Measurements from ENCODE around the gene BRD9.
"Not testable (repeated sequence)": the region's sequence is repeated elsewhere in the genome, so short reads cannot be mapped to it uniquely, and the experiment has no call there.

BRD9 gene

GRCh38 chr5:843926-844325 is 48.7 kb downstream of the BRD9 start:
- DNase-seq = not testable (repeated sequence)

GRCh38 chr5:843371-843770 is 49.2 kb downstream of the BRD9 start:
- not testable (repeated sequence) for DNase-seq

DNA sequence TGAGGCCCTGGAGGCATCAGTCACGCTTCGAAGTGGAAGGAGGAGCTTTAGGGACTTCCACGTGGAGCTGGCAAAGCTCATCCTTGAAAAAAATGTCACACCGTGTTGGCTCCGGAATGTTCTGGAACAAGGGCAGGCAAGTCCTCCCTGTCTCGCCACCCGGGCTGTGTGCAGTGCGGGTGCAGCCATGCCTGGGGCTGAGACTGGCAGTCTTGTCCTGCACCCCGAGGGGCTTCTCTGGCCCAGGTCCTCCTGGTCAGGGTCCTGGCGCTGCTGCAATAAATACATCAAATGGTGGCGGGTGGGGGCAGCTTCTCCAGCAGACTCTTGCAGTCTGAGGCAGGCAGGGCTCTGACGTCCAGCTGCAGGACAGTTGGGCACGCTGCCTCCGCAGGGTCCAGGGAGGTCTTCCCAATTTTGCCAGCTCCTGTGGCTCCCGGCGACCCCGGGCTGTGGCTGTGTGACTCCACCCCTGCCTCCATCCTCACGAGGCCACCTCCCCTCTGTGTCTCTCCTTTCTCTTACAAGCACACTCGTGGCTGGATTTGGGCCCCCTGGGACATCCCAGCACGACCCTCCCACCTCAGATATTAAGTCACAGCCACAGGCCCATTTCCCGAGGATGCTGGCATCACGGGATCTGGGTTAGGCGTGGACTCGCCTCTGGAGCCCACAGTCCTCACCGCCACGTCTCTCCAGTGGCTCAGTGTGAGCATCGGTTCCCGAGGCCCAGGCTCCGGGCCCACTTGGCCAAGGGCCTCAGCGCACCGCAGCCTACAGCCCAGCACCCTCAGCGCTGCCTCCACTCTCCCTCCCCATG is 50.0 kb downstream of the BRD9 start:
- not testable (repeated sequence) for DNase-seq

DNA sequence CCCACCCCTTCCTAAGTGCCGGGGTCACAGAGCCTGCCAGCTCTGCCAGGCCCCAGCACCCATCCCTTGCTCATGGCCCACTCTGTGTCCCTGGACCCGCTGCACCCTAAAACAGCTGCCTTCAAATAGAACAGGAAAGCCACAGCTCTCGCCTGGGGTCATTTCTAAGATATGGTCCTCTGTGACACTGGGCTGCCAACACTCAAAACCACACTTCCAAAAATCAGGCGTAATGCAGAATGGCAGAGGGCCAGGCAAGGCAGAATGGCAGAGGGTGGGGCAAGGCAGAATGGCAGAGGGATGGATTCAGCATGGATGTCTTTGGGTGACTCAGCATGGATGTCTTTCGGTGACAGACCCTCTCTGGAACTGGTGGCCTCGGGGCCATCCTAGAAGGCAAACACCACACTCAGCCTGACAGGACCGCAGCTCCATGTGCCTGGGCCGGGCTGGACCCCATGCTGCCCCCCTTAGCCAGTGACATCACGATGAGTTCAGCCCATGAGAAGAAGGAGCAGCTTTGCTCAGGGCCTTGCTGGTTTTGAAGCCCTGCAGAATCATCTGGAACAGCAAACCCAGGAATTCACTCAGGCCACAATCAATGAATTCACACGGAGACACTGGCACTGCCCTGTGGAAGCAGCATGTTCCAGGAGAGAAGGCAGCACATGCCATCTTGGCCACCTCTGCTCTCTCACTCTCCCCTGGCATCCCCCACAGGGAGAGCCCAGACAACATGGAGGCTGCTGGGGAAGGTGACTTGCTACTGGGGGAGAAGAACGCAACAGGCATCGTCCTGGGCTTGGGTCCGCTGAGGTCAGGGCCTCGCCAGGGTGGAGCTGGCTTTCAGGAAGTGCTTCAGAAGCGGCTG is 50.8 kb downstream of the BRD9 start:
- DNase-seq = not testable (repeated sequence)

DNA sequence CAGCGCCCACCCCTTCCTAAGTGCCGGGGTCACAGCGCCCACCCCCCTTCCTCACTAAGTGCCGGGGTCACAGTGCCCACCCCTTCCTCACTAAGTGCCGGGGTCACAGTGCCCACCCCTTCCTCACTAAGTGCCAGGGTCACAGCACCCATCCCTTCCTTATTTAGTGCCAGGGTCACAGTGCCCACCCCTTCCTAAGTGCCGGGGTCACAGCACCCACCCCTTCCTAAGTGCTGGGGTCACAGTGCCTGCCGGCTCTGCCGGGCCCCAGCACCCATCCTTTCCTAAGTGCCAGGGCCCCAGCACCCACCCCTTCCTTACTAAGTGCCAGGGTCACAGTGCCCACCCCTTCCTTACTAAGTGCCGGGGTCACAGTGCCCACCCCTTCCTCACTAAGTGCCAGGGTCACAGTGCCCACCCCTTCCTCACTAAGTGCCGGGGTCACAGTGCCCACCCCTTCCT is 51.6 kb downstream of the BRD9 start:
- not testable (repeated sequence) for DNase-seq

DNA sequence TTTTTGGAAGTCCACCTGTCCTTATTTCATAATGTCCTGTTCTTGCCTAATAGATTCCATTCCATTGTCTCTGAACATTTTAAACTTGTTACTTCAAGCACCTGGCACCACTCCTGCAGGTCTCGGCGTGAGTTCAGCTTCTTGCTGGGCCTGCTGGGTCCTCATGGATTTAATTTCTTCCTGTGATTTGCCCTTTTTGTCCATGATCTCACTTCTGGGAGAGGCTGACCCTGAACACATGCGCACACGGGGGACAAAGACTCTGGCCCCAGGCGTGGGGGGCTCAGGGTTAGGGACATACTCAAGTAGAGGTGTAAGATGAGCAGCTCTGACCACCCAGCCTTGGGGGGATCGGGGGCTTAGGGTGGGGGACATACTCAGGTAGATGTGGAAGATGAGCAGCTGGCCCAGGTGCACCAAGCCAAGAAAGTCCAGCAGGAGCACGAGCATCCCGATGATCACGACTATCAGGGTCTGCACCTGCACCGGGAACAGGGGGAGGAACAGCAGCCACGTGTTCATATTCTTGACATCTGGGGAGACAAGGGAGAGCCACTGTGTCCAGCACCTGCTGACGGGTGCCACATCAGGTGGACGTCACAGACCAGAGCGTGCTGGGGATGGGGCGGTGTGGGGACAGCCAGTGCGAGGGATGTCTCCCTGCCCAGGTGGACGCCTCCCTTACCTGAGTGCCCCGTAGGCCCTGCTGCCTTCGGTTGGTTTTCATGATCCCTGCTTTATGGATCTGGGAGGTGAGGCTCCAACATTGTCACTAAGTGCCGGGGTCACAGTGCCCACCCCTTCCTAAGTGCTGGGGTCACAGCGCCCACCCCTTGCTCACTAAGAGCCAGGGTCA is 52.3 kb downstream of the BRD9 start:
- not testable (repeated sequence) for DNase-seq

DNA sequence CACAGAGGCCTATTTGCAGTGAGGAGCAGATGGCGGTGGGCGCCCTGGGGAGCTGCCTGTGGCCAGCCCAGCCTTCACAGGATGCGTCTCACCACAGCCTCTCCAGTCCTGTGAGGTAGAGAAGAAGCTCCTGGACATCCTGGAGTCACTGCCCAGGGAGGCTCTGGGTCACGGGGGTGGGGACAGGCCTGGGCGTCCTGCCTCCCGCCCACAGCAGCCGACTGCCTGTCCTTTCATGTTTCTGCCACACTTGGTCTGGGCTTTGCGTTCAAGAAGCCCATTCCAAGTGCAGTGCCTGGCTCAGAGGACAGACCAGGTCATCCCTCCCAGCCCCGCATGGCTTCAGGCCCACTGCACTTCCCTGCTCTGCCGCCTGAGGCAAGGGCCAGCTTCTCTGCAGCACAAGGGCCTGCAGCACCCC is 54.2 kb downstream of the BRD9 start:
- not testable (repeated sequence) for DNase-seq

DNA sequence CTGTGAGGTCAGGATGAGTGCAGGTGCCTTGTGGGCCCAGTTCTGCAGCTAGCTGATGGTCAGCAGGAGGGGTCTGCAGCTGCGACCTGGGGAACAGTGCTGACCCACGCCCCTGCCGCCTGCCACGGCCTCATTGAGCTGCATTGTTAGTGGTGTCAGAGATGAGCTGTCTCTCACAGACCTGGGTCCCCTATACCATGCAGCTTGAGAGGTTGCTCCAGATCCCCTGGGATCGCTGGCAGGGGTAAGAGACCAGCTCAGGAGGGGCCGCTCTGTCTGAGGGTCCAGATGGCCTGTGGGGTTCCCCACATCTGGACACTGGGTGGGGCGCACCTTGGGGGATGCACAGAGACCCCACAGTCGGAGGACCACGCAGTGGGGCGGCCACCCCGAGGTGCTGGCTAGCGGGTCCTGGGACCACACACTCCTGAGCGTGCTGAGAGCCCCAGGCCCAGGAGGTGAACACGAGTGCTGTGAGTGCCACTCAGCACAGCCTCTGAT is 54.9 kb downstream of the BRD9 start:
- not testable (repeated sequence) for DNase-seq

DNA sequence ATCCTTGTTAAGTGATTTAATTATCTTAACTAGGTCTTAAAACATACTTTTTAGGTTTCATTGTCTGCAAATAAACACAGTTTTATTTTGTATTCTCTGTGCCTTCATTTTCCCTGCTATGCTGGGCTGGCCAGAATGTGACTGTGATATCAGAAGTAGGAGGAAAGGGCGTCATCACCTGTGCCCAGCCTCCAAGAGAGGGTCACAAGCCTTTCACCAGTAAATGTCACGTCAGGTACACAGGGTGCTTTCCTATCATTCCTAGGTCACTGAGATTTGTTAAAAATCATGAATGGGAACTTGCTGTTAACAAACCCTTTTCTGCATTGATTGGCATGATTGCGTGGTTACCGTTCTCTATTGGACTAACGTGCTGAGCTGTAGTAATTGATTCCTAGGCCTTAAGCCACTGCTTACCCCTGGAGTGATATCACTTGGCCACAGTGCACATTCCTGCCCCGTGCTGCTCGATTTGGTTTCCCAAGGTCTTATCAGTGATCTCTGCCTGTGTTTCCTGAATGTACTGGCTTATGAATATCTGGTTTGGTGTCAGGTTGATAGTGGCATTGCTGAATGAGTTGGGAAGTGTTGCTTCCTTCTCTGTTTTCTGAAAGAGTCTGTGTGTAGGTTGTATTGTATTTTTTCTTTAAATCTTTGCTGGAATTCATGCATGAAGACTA is 56.5 kb downstream of the BRD9 start:
- not testable (repeated sequence) for DNase-seq

DNA sequence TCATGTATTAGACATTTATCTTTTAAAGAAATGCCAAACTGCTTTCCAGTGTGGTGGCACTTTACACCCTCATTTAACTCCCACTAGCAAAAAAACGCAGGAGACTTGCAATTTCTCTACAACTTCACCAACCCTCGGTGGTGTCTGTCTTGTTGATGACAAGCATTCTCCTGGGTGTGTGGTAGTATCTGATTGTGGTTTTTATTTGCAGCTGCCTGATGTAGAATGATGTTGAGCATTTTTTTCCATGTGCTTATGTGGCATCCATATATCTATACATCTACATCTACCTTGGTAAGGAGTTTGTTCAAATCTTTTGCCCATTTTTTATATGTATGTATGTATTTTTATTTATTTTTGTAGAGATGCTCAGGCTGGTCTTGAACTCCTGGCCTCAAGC is 58.6 kb downstream of the BRD9 start:
- not testable (repeated sequence) for DNase-seq

GRCh38 chr5:828194-828593 is 64.4 kb downstream of the BRD9 start:
- DNase-seq = not testable (repeated sequence)

DNA sequence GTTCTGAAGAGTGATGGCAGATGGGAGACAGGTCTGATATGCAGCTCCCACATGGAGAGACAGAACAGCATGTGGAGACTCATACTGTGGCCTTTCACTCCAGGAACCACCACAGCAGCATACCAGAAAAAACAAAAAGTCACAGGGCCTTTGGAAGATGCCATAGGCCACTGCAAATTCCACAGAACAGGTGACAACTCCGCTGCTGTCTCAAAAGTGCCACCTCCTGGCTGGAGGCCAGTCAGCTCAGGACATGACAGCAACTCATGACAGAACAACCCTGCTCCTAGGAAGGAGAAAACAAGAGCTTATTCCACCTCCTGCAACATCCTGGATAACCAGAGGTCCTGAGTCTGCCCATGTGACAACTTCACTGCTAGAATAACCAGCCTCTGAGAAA is 67.1 kb downstream of the BRD9 start:
- DNase-seq = not testable (repeated sequence)

DNA sequence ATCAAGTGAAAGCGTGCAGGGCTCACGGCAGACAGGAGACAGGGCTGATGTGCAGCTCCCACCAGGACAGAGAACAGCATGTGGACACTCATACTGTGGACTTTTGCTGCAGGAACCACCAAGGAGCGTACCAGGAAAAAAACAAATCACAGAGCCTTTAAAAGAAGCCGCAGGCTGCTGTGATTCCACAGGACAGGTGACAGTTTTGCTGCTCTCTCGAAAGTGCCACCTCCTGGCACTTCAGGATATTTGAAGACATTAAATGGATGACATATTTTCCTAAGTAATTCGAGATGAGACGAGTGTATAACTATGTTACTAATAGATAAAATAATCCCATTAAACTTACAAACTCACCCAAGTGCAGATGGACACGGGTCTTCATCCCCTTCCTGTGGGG is 71.1 kb downstream of the BRD9 start:
- no peak for DNase-seq

GRCh38 chr5:820245-820644 is 72.4 kb downstream of the BRD9 start:
- DNase-seq = no peak

DNA sequence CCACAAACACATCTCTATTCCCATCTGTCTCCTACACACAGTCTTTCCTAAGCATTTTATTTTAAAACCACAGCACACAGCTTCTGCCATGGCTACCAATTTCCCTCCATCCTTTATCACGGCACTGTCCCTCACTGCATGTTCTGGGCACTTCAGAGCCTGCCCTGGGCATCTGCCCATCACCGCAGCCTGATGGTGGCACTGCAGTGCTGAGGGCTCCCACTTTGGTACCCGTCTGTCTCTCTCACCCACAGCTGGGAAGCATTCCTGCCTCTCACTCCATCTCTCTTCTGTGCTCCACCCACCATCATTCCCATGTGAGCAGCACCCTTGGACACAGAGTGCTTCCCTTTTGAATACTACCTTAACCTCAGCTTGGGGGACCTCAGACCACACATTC is 73.5 kb downstream of the BRD9 start:
- no peak for DNase-seq

DNA sequence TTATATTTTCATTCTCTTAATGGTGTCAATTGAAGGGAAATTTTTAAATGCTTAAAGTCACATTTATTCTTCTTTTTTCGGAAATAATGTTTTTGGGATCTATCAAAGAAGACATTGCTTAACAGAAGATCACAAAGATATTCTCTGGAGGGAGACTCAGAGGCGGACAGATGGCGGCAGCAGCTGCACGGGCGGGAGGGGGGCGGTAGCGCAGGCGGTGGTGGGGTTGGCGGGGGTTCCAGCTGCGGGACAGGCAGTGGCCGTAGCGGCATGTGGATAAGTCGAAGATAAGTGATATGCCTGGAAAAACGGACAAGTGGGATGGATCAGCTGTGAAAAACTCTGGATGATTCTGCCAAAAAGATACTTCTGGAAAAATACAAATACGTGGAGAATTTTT is 76.4 kb downstream of the BRD9 start:
- DNase-seq = no peak

- no peak for DNase-seq
These were observed 77.2 kb downstream of the BRD9 start for GRCh38 chr5:815449-815848.

Data from AML-193 (cell line).